Activated CD4-positive, alpha-beta memory T cell treated with anti-CD3 and anti-CD28 coated beads, Interleukin-2, amount 10 ng/mL, durations not matched to agents 7 days and 5 days (primary cell): Measurements from ENCODE around the gene CGB2. TPM values are rescaled to one million over a fixed set of nuclear protein-coding genes. Genes with fewer than 3 reads are reported as not detected.
"Not testable (repeated sequence)": the region's sequence is repeated elsewhere in the genome, so short reads cannot be mapped to it uniquely, and the experiment has no call there.

ENCODE experiments used
- CTCF ChIA-PET: fragments of 350-600 bp; sonication (Branson Sonifier 250); formaldehyde crosslinking; loops from one replicate; lab custom pipeline; 2021; ENCODE audit warnings: antibody characterized with exemption, inconsistent platforms; lab: Charles Lee
- POLR2A ChIA-PET: fragments of 350-600 bp; sonication (Branson Sonifier 250); formaldehyde crosslinking; loops from one replicate; lab custom pipeline; 2021; ENCODE audit warnings: antibody characterized with exemption; lab: Charles Lee
- DNase-seq: peaks from one replicate; pipeline ENCODE4 v3.0.0-alpha.2; 2020
- H3K27ac Mint-ChIP-seq: one replicate; pipeline ENCODE4 v1.8.0; 2021; ENCODE audit warnings: mild to moderate bottlenecking, mixed read lengths
- H3K27me3 Mint-ChIP-seq: one replicate; pipeline ENCODE4 v1.8.0; 2021; ENCODE audit warnings: mixed read lengths
- H3K36me3 Mint-ChIP-seq: one replicate; pipeline ENCODE4 v1.8.0; 2021; ENCODE audit warnings: low read depth, mixed read lengths
- H3K4me1 Mint-ChIP-seq: one replicate; pipeline ENCODE4 v1.8.0; 2021; ENCODE audit warnings: mixed read lengths
- H3K4me3 Mint-ChIP-seq: one replicate; pipeline ENCODE4 v1.8.0; 2021; ENCODE audit warnings: mild to moderate bottlenecking, mixed read lengths
- H3K9me3 Mint-ChIP-seq: one replicate; pipeline ENCODE4 v1.8.0; 2021; ENCODE audit warnings: mixed read lengths
- total RNA-seq, 2 experiments: library from RNA; stranded (reverse); gene quantifications; one replicate each; pipeline ENCODE4 v1.2.3, GENCODE V29; 2021

Gene CGB2
- total RNA-seq, 2 experiments from 2014 or later: not detected

GRCh38 chr19:49014123-49014869 lies 17.4 kb upstream of the CGB2 start:
- Mint-ChIP-seq H3K4me1 (peaks cover 16% of the 10 kb centered on the region), H3K27ac (no peak overlapping the region), H3K4me3 (no peak overlapping the region), H3K27me3 (peaks cover 8% of the 10 kb centered on the region), H3K9me3 (no peaks in the 10 kb centered on the region), H3K36me3 (peaks cover 25% of the 10 kb centered on the region)
- DNase-seq: no peak
- POLR2A ChIA-PET: interaction anchor here (0.5 to 1.5 kb wide), 3 partner anchors 21 to 544 kb away, joined by 3 to 5 read pairs (median 3); partner anchors contain the start of genes GYS1 and RUVBL2
- CTCF ChIA-PET: interaction anchor here (1.3 to 2.7 kb wide), 2 partner anchors 14 to 21 kb away, joined by 5 to 8 read pairs; partner anchors contain the start of genes GYS1 and RUVBL2

- no peak for DNase-seq
- Mint-ChIP-seq H3K27me3 (peaks cover 9% of the 10 kb centered on the region), H3K4me1 (peaks cover 21% of the 10 kb centered on the region), H3K27ac (no peak overlapping the region), H3K36me3 (peaks cover 22% of the 10 kb centered on the region), H3K4me3 (no peak overlapping the region), H3K9me3 (no peaks in the 10 kb centered on the region)
- CTCF ChIA-PET: interaction anchor here (1.2 kb wide), 1 partner anchor 21 kb away, joined by 4 read pairs; the partner anchor contains the start of genes GYS1 and RUVBL2
- POLR2A ChIA-PET: no interaction called here
These were observed 16.8 kb upstream of the CGB2 start for GRCh38 chr19:49014870-49015255.

- H3K27me3 Mint-ChIP-seq: peaks cover 9% of the 10 kb centered on the region
- ChIA-PET POLR2A (no interaction called here), CTCF (interaction anchor here (1.2 kb wide), 1 partner anchor 23 kb away, joined by 4 read pairs; the partner anchor contains the start of genes GYS1 and RUVBL2)
These were observed 15.4 kb upstream of the CGB2 start for GRCh38 chr19:49016067-49016839.

GRCh38 chr19:49017041-49017665 lies 14.5 kb upstream of the CGB2 start, which contains the start of gene LHB:
Gene LHB, minus strand, starts transcription at chr19:49017091. Its CDS starts 10 bp downstream, at chr19:49017081.
- H3K36me3 Mint-ChIP-seq: peaks cover 11% of the 10 kb centered on the region
- ChIA-PET CTCF (interaction anchor here (4.7 to 6.0 kb wide), 2 partner anchors 17 to 24 kb away, joined by 28 to 52 read pairs; partner anchors contain the start of genes GYS1 and RUVBL2), POLR2A (interaction anchor here (2.7 kb wide), 1 partner anchor 24 kb away, joined by 15 read pairs; the partner anchor contains the start of genes GYS1 and RUVBL2)
- peak within 1 kb of the TSS; percentile 82 for H3K4me3 Mint-ChIP-seq
- H3K4me1 Mint-ChIP-seq: peaks cover 38% of the 10 kb centered on the region
- H3K27ac Mint-ChIP-seq: no peak within 1 kb of the TSS
- H3K9me3 Mint-ChIP-seq: no peaks in the 10 kb centered on the region
- peaks cover 9% of the 10 kb centered on the region for H3K27me3 Mint-ChIP-seq
- no peak for DNase-seq

More at GRCh38 chr19:49016067-49016839, 15.4 kb upstream of the CGB2 start:
- no peak overlapping the region for H3K27ac Mint-ChIP-seq
- peaks cover 13% of the 10 kb centered on the region for H3K36me3 Mint-ChIP-seq
- no peak for DNase-seq
- H3K9me3 Mint-ChIP-seq: no peaks in the 10 kb centered on the region
- H3K4me3 Mint-ChIP-seq: no peak overlapping the region
- peaks cover 31% of the 10 kb centered on the region for H3K4me1 Mint-ChIP-seq

- ChIA-PET CTCF (interaction anchor here (0.8 to 6.0 kb wide), 3 partner anchors 18 to 77 kb away, joined by 3 to 52 read pairs (median 28); partner anchors contain the start of genes GYS1 and RUVBL2), POLR2A (interaction anchor here (0.7 to 2.7 kb wide), 3 partner anchors 9 to 68 kb away, joined by 3 to 15 read pairs (median 3); partner anchors contain the start of genes GYS1 and RUVBL2)
- no peaks in the 10 kb centered on the region for H3K9me3 Mint-ChIP-seq
- peaks cover 38% of the 10 kb centered on the region for H3K4me1 Mint-ChIP-seq
- peak; percentile 72 for DNase-seq
- H3K27me3 Mint-ChIP-seq: peaks cover 9% of the 10 kb centered on the region
- no peak overlapping the region for H3K27ac Mint-ChIP-seq
- peak overlapping the region; percentile 82 for H3K4me3 Mint-ChIP-seq
- peaks cover 11% of the 10 kb centered on the region for H3K36me3 Mint-ChIP-seq
These were observed 13.9 kb upstream of the CGB2 start for GRCh38 chr19:49017666-49018351.

- H3K27ac Mint-ChIP-seq, H3K27me3 Mint-ChIP-seq, H3K9me3 Mint-ChIP-seq: not testable (repeated sequence)
- POLR2A ChIA-PET: interaction anchor here (0.6 to 2.7 kb wide), 4 partner anchors 9 to 69 kb away, joined by 3 to 15 read pairs (median 3); partner anchors contain the start of genes GYS1 and RUVBL2
- CTCF ChIA-PET: interaction anchor here (0.8 to 6.0 kb wide), 6 partner anchors 13 to 180 kb away, joined by 3 to 52 read pairs (median 3); partner anchors contain the start of genes CGB2, GYS1 and RUVBL2
- Mint-ChIP-seq H3K4me1 (peaks cover 38% of the 10 kb centered on the region), H3K4me3 (peak overlapping the region; percentile 82), H3K36me3 (peaks cover 10% of the 10 kb centered on the region)
- DNase-seq: peak; percentile 28
These were observed 13.1 kb upstream of the CGB2 start for GRCh38 chr19:49018388-49019241.

- peak overlapping the region; percentile 82 for H3K4me3 Mint-ChIP-seq
- H3K27ac Mint-ChIP-seq: peak overlapping the region; percentile 62
- H3K4me1 Mint-ChIP-seq: peaks cover 38% of the 10 kb centered on the region
- CTCF ChIA-PET: interaction anchor here (0.8 to 6.0 kb wide), 6 partner anchors 12 to 179 kb away, joined by 3 to 52 read pairs (median 3); partner anchors contain the start of genes CGB2, GYS1 and RUVBL2
- peaks cover 9% of the 10 kb centered on the region for H3K27me3 Mint-ChIP-seq
- DNase-seq: peak; percentile 71
- H3K36me3 Mint-ChIP-seq: peaks cover 4% of the 10 kb centered on the region
- H3K9me3 Mint-ChIP-seq: no peaks in the 10 kb centered on the region
- POLR2A ChIA-PET: interaction anchor here (0.6 to 2.7 kb wide), 2 partner anchors 26 to 33 kb away, joined by 3 to 15 read pairs; partner anchors contain the start of genes GYS1 and RUVBL2
These were observed 12.3 kb upstream of the CGB2 start for GRCh38 chr19:49019242-49019932.

GRCh38 chr19:49020342-49020741 lies 11.3 kb upstream of the CGB2 start:
- CTCF ChIA-PET: interaction anchor here (0.8 to 6.0 kb wide), 3 partner anchors 21 to 50 kb away, joined by 3 to 52 read pairs (median 28); partner anchors contain the start of genes GYS1 and RUVBL2

GRCh38 chr19:49020931-49021895 lies 10.5 kb upstream of the CGB2 start:
- H3K4me1 Mint-ChIP-seq: peaks cover 38% of the 10 kb centered on the region
- H3K4me3 Mint-ChIP-seq: no peak overlapping the region
- CTCF ChIA-PET: interaction anchor here (4.7 to 6.0 kb wide), 2 partner anchors 22 to 28 kb away, joined by 28 to 52 read pairs; partner anchors contain the start of genes GYS1 and RUVBL2
- H3K9me3 Mint-ChIP-seq: no peaks in the 10 kb centered on the region
- H3K27me3 Mint-ChIP-seq: peaks cover 9% of the 10 kb centered on the region
- no peak for DNase-seq
- no peaks in the 10 kb centered on the region for H3K36me3 Mint-ChIP-seq
- H3K27ac Mint-ChIP-seq: no peak overlapping the region
- POLR2A ChIA-PET: interaction anchor here (1.5 kb wide), 1 partner anchor 28 kb away, joined by 3 read pairs; the partner anchor contains the start of genes GYS1 and RUVBL2

More at GRCh38 chr19:49020342-49020741, 11.3 kb upstream of the CGB2 start:
- H3K27me3 Mint-ChIP-seq: peaks cover 9% of the 10 kb centered on the region
- peaks cover 3% of the 10 kb centered on the region for H3K36me3 Mint-ChIP-seq
- POLR2A ChIA-PET: interaction anchor here (1.5 kb wide), 1 partner anchor 27 kb away, joined by 3 read pairs; the partner anchor contains the start of genes GYS1 and RUVBL2
- H3K27ac Mint-ChIP-seq: no peak overlapping the region
- H3K9me3 Mint-ChIP-seq: no peaks in the 10 kb centered on the region
- peaks cover 38% of the 10 kb centered on the region for H3K4me1 Mint-ChIP-seq
- H3K4me3 Mint-ChIP-seq: no peak overlapping the region
- DNase-seq: no peak
